GM11168 (cell line): ENCODE results near the gene TRIL.

Experiments
- in situ Hi-C: fragments of 300-500 bp; cut with MboI; formaldehyde crosslinking; loops from one replicate; pipeline ENCODE4 v1.12.0; 2022; ENCODE audit warnings: low sequenced_read_pairs; ENCODE audit not compliant: unreplicated experiment

Gene TRIL

DNA sequence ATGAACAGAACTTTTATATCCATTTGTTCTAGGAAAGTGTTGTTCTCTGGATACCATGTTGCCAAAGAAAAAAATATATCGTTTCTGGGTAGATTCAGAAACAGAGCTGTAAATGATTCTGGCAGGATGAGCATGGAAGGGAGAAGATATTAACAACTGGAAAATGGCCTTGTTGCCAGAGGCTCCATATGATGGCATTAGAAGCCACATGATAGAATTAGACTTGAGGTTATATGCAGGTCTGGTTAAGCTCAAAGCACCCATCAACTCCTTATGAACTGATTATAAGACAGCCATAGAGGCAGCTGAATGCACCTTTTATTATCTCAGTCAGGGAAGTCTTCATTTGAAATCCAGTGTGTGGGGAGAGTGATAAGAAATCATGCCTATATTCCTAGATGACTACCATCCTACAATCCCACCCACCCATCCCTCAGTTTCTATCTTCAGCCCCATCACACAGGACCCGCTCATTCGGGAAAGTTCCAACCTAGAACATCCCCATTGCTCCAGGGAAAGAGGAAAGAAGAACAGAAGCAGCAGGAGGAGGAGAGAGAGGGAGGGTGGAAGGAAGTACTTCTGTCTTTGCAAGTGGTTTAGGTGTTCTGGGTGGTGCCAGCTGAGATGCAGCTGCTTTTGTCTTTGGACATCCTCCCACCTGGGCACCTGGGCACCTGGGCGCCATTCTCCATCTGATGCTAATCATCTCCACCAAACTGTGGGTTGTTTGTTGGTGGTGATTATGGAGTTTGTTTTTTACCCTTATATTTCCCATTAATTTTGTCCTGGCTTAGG is 25.5 kb upstream of the TRIL start:
- in situ Hi-C loops, result no loop called here

DNA sequence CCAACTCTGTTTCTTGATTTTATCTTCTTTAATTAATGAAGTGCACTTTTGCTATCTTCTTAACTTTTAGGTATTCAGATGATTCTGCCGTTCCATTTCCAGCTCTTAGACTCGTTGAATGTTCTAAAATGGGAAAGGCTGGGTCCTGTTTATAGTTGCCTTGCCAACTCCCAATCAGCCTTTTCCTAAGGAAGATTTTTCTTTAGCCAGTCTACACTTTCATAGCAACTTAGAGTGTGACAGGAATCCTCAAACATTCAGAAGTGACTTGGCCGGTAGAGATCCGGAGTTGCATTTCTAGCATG is 23.0 kb upstream of the TRIL start:
- in situ Hi-C loops, result no loop called here

DNA sequence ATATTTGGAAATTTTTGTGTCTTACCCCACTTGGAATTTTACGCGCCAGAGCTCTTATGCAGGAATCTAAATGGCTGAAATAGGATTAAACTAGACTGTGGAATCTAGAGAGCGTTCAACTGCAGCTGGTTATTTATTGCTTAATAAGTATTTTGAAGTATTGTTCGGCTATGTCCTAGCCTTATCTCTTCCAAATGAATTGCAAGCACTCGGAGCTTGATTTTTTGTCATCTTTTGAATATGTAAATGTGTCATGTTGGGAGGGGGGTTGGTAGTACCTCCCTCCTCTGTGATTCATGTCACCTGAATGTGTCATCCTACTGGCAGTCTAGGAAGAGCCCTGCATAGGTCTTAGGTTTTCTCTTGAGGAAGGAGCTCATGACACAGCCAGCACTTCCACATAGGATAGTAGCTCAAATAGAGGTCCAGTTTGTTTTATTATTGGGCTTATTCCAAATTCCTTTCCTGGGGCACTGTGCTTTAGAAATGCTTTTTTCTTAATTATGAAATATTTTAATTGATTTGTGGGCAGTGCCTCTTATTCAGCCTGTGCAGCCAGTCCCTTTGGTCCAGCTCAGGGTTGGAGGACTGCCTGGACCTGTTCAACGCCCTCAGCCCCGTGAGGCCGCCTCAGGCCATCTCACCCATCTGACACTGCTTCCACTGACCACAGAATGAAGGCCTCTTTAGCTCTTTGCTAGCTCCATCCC is 22.5 kb upstream of the TRIL start:
- in situ Hi-C loops, result no loop called here

DNA sequence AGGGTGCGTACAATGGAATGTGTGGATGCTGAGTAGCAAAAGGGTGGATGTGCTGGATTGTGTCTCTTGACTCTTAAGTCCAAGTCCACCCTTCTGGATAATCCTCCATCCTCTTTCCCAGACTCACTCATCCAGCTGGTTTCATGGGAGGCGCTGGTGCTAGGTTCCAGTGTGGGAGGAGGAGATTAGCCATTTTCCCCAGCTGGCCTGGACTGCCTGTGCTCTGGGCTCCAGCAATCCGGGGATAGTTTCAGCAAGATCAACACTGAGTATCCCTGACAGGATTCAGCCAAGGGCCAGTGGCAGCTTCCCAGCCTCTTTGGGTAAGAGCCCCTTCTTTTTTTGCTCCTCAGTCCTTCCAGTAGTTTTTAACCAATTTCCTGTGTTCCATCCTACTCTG is 21.6 kb upstream of the TRIL start:
- in situ Hi-C loops, result no loop called here

DNA sequence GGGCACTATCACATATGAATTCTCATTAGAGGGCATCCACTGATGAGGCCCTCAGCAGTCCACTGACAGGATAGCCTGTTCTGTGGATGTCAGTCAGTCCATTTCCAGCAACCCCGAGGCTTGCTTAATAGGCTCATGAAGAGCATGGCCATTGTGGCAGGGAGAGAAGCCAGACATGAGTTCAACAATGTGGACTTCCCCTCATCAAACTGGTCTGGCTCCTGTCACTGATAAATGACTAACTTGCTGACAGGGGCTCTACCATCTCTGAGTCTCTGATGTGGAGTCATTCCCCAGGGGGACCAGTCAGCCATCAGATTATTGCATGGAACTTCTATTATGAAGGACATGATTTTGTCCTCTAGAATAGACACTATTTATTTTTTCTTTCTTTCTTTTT is 19.8 kb upstream of the TRIL start:
- in situ Hi-C loops, result no loop called here

DNA sequence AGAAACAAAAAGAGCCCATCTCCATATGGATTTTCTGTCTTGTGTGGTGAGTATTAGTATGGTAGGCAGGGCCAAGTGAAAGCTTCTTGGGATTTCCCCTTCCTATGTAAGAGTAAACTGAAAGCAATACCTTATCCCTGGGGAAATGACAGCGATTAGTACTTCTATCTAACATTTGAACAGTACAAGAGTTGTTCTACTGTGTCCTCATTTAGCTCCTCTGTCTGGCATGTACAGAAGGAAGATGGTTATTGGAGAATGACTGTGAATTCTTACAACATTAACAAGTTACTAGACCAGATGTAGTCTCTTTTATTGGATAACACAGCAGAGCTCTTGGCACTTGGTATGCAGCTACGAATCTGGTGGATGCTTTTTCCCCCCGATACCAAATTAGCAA is 17.9 kb upstream of the TRIL start:
- in situ Hi-C loops, result no loop called here

DNA sequence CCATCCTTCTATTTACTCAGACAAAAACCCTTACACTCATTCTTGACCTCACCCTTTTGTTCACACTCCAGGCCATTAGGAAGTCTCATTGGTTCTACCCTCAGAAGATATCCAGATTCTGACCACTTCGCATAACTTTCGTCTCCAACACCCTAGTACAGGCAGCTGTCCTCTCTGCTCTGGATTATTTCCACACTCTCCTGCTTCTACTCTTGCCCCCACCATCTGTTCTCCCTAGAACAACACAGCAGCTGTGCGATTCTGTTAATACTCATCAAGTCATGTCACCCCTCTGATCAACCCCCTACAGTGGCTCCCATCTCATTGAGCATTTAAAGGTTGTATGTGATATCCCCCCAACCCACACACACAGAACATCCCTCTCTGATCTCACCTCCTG is 15.5 kb upstream of the TRIL start:
- in situ Hi-C loops, result no loop called here

DNA sequence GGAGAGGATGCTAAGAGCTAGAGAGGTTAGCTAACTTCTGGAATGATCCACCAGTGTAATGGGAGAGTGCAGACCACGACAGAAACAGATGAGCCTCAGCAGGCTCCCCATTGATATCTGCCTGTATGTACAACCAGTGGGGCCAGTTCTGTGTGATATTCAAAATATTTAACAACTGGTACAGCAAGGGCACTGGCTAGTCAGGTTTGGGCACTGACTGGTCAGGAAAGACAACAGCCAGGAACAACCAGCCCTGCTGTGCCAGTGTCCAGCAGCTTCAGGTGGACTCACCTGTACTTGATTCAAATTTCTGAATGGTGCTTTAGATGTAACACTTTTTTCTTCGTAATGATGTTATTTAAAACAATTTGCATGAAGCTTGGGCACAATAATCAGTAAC is 5.9 kb upstream of the TRIL start:
- in situ Hi-C loops, result no loop called here

DNA sequence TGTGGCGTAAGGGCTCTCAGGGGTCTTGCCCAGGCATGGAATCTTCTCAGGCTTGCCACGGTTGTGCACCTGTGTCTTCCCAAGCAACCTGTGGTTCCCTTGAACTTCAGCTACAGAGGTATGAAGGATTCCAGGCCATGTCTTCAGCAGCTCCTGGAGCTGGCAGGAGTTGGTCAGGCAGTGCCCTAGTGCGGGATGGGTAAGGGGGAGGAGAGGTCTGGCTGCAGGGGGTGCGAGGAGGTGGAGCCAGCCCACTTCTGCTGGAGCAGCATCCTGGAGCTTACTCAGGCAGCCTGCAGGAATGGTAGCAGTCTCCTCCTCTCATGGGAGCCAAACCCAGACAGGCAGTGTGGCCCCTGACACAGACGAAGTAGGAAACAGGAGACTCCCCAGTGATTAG is 3.8 kb upstream of the TRIL start:
- in situ Hi-C loops, result no loop called here

DNA sequence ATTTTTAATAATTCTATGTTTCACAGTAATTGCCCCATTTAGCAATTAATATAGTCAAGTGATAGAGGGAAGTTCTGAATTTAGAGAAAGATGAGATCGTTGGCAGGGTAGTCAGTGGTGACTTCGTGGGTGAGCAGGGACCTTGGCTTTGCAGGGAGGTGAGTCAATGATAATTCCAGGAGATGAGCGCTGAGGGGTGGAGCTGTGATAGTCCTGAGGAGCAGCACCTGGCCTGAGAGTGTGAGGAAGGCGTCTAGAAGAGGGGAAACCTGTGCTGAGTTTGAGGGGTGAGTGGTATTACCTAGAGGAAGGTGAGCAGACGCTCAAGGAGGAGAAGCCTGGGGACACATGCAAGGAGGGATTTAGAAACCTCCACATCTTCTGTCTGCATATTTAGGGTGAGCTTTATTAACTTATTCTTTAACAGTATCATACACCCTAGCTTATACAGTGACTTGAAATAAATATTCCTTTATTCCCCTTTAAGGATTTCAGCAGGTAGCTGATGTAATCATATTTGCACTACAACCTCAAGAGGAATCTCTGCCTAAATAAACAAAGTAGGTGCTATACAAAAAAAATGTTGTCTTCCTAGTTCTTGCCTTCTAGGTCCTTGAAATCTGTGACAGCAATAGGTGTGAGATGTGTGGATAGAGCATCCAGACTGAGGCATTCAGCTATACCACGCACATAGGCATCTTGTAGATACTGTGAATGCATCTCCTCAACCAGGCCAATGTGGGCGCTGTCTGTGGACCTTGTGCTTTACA is 2.1 kb upstream of the TRIL start:
- in situ Hi-C loops, result no loop called here

DNA sequence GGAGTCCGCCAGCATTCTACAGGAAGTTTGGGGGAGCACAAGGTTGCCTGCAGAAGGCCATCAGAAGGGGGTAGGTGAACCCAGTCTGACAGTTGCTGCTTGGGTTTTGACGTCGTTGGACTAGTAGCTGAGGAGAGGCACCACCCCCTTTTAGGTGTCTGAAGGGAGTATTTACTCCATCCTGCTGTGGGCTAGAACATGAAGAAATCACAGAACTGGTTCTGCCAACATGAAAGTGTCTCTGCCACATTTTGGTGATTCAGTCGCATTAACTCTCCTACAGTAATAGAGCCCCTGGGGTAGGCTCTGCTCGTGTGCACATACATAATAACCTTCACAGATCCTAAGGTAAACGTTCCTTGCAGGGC is 834 bp upstream of the TRIL start:
- in situ Hi-C loops, result no loop called here

DNA sequence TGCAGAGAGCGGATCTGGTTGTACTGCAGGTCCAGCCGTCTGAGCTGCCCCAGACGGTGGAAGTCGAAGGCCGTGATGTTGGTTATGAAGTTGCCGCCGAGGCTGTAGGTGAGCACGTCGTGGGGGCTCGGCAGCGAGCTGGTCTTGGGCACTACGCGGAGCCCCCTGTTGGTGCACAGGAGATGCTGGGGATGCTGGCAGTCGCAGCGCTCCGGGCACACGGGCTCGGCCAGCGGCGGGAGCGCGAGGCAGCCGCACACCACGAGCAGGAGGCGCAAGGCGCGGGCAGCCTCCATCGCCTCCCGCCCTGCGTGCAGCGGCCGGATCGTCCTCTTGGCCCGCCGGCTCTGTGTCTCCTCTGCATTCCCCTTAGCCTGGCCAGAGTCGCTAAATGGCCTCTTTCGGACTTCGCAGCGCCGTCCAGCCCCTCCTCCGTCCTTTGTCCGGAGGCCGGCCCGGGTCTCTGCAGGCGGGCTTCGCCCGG is 337 bp downstream of the TRIL start:
- in situ Hi-C loops, result no loop called here

DNA sequence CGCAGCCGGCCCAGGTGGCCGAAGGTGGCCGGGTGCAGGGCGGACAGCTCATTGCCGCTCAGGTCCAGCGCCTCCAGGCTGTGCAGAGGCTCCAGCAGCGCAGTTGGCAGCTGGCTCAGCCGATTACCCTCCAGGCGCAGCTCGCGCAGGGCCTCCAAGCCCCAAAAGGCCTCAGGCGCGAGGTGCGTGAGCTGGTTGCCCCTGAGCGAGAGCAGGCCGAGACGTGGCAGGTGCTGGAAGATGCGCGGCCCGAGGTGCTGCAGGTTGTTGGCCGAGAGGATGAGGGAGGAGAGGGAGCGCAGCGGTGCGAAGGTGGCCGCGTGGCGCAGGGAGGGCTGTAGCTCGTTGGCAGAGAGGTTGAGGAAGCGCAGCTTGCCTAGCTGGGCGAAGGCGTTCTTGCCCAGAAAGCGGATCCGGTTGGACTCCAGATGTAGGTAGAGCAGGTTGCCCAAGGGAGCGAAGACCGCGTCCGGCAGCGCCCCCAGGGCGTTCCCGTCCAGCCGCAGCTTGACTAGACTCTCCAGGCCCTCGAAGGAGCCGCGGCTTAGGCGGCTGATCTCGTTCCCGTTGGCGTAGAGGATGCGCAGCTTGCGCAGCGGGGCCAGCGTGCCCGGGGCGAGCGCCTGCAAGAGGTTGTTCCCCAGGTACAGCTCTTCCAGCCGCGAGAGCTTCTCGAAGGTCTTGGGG is 923 bp downstream of the TRIL start:
- in situ Hi-C loops, result no loop called here

DNA sequence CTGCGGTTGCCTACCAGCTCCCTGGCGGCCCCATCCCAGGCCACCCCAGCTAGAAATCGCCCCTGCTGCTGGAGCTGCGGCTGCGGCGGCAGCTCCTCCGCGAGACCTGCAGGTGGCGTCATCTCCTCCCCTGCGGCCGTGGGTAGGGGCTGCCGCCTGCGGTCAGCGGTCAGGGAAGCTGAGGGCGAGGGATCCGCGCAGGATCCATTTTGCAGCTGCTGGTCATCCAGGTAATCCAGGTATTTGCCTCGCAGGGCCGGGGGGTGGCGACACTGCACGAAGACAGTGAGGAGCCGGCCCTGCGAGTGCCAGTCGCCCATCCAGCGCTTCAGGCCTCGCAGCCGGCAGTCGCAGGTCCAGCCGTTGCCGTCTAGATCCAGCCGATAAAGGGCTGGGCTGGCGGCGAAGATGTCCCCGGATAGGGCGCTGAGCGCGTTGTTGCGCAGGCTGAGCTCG is 1.5 kb downstream of the TRIL start:
- in situ Hi-C loops, result no loop called here

DNA sequence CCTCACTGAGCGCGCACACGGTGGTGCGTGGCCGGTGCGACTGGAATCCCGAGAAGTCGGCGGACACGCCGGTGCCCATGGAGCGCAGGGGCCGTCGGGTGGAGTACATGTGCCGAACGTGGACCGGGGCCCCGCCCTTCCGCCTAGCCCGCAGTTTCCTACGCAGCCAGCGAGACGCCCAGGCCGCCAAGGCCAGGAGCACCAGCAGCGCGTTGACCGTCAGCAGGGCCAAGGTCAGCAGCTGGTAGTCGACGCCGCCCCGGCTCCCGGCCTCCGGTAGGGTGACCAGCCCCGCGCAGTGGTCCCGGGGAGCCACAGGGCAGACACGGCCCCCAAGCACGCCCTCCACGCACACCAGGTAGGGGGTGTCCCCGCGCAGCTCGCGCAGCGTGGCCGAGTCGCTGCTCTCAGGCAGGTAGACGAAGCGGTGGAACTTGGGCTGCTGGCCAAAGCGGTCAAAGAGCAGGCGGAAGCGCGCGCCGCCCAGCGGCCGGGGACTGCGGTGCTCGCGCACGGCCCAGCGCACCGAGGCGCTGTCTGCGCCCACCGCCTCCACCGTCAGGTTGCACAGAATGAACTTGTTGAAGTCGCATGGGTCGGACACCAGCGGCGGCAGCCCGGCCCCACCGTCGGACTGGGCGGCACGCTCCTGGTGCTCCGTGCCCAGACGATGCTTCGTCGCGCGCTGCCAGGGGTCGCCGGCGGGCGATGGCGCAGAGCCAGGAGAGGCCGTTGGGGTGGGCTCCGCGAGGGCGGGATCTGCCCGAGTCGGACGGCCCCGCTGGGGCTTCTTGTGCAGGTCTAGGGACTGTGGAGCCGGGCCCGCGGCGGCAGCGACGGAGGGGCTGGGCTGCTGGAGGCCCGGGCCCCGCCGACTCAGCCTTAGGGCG is 2.2 kb downstream of the TRIL start:
- in situ Hi-C loops, result no loop called here

DNA sequence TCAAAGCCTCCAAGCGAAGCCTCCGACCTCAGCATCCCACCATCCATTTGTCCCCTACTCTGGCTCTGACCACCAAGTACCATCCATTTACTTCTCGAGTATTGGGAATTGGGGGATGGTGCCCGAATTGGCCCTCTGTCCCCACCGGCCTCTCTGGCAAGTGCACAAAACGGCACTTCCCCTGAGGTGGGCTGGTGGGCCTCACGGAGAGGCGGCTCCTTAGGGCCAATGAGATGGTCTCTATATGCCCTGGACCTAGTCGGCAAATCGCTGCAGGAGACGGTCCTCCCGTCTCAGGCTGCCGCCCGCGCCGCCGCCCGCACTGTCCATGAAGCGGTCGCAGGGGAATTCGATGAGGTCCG is 2.8 kb downstream of the TRIL start:
- in situ Hi-C loops, result no loop called here

DNA sequence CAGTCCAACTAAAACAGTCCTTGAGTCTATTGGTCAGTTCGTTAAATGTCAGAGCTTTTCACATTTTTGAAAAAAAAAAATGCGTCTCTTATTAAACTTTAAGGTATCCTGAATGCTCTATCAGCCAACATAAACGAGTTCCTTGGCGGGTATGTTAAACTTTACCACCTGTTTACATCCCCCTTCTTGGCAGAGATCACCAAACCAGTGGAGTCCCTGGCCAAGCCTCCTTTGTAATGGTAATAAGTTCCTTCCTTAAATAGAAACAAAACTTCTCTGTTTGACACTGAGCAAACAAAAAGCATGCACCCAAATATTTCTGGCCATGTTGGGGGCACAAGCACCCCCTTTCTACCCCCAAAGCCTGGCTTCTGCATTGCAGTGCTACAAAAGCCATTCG is 3.2 kb downstream of the TRIL start:
- in situ Hi-C loops, result no loop called here

DNA sequence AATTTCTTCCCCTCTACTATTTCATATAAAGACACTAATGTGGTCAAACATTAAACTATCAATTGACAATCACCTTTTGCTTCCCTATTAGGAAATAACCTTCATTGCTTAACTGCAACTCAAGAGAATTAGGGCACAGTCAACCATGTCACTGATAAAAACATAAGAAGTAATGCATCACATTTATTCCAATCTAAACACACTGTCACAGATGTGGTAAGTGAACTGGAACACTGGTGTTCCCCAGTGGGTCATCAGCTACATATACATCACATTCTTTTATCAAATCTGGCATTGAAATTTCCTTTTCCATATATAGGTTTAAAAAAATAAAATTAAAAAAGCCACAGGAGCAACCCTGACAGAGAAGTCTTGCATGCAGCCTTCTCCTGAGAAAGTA is 3.7 kb downstream of the TRIL start:
- in situ Hi-C loops, result no loop called here

DNA sequence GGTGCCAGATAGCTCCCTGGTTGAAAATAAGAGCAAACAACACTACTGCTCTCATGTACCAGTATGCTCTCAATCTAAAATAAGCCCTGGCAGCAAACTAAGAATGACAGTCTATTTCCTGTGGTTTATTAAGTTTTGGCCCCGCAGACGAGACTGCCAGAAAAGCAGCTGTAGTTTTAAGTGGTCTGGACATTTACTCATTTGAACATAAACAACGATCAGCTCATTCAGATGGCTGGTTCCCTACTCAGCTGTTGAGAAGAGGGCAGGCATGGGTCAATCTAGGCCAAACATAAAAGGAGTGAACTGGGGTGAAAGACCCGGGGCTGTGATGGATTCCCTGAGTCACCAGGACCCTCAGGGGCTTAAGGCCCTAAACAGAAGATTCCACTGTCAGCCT is 4.5 kb downstream of the TRIL start:
- in situ Hi-C loops, result no loop called here

DNA sequence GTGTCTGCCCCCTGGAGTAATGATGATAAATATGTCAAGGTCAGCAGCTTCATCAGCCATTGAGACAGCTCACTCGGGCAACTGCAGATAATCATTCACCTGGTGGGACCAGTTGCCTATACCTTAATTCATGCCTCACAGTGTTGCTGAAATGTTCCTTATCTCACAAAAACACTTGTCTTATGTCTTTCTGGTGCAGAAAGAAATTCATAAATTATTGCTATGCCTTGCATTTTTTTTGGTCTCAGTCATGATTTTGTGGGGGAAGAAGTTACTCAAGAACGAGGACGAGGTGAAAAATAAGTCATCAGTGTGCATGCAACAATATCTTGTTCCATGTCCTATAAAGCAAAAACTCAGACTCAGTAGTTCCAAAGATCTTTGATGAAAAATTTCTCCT is 16.0 kb downstream of the TRIL start:
- in situ Hi-C loops, result no loop called here
